ENCODE data around the gene CDH13.

The CDH13 gene

DNA sequence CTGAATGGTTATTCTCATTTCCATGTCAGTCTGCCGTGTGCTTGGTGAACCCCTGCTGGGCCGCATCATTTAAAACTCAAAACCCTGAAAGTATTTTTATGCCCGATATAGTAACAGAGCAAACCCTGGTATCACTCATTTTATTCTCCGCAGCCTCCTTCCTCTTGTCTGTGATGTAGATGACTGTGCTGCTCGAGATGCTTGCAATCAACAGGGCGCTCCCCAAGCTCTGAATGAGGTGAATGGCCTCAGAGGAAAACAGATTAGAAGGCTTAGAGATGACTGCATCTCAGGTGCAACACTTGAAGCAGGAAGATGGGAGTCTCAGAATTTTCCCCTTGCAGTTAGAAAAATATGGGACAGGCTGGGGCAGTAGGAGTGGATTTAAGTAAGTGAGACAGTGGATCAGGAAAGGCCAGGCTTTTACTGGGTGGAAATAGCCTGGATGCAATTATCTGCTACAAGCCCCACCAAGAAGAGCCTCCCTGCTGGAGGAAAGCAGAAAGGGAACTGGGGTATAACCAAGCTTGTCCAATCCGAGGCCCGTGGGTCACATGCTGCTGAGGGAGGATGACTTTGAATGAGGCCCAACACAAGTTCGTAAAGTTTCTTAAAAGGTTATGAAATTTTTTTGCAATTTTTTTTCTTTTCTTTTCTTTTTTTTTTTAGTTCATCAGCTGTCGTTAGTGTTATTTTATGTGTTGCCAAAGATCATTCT, 166.9 kb downstream of the CDH13 start:
- DNase-seq: no peak

DNA sequence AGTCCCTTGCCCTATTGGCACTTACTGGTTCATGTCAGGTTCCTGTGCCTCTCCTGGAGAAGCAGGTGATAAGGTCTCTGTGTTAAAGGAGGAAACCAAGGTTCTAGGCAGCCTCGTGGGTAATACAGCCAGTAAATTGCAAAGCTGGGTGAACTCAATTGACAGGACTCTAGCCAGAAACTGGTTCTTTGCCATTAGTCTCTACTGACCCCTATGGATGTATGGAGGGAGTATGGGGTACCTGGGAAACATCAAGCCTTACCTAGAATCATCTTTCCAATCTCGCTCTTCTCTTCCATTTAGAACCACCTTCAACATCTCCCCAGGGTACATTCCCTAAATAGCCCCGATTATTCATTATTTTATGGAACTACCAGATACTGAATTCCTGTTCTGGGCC, 169.3 kb downstream of the CDH13 start:
- no peak for DNase-seq

DNA sequence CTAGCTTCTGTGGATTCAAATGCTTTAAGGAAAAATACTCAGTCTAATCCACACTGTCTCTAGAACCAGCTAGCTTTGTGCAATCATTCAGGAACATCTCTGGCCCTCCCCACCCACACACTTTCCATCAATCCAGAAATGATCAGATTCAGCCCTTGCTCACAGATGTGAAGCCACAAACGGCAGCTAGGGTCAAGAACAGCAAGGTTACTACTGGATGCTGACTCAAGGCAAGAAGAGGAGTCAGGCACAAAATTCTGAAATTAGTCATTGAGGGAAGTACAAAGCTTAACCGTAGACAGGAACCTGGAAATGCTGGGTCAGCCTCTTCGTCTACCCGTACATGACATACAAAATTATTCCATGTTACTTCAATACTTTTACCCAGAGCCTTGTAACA, 174.6 kb downstream of the CDH13 start:
- DNase-seq: no peak

DNA sequence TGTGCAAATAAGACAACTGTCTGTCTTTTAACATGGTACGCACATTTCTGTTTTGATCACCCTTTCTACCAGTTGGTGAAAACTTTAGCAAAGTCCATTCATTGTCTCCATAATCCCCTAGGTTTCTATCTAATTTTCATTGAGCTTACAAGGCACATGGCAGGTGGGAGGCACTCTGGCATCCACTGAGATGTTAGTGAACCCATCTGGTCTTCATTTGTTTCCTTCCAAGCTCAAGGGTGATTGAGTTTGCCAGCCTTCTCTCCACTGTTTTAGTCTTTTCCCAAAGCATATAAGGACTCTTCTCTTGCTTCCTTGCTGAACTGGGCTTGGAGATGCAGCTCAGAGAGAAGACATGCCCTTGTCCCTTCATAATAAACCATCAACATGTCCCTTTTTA, 179.1 kb downstream of the CDH13 start:
- DNase-seq: no peak

DNA sequence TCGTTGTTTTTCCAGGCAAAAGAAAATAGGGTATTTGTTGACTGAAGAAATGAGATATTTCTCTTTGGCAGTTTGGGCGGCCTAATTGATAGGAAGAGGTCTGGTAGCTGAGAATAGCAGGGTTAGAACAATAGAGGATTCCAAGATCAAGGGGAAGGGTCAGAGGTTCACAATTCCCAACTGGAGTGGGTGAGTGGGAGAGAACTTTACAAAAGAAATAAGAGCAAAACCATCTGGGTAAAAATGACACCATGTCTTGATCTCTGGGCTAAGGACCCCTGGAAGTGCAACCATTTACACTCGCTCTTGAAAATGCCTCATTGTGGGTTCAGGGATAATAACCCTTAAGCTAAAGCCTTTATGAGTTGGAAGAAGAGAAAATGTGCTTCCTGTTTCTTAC, 180.5 kb downstream of the CDH13 start:
- no peak for DNase-seq

DNA sequence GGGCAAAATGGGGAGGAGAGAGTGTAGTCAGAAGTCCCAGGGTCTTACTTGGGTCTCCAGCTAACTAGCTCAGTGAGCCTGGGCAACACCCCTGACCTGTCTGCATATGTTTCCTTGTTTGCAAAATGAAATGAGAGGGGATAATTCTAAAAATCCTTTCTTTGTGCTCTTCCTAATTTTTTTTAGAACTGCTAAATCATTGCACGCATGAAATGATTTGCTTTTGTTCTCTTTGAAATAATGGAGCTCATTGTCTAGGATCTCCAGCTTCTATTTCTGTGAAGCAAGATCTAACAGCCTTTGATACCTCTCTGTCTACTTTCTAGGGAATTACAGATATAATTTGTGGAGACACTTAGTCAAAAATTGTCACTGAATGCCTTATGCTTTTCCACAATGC, 181.3 kb downstream of the CDH13 start:
- no peak for DNase-seq

DNA sequence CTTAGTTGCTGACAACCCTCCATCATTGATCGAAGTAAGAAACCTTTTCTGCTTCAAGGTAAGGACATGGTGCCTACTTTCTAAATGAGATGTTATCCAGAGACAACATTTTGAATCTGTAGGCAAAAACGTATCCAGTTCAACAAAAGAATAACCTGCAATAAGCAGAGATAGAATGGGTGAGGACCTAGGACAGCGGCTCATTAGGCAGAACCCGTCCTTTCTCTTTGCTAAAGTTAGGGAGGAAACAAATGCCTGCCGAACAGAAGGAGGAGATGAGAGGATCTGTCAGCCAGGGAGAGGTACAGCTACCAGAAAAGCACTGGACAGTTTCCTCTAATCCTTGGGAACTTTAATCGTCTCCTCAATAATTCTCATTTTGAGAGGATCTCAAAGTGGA, 183.3 kb downstream of the CDH13 start:
- DNase-seq: no peak

DNA sequence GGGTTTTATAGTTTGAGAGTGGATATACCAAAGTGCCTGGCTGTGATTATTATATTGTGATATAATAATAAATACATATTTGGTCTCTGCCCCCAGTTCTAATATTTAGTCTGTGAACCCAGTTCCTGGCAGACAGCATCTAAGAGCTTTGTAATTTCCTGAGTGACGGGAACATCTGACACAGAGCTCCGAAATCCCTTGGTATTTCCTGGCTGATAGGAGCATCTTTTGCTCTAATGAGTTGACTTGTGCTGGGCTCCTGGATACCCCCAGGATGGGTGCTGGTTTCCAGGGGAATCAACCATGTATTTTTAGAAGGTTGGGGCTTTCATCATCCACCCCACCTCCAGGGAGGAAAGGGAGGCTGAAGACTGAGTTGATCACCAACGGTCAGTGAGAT, 187.3 kb downstream of the CDH13 start:
- no peak for DNase-seq

DNA sequence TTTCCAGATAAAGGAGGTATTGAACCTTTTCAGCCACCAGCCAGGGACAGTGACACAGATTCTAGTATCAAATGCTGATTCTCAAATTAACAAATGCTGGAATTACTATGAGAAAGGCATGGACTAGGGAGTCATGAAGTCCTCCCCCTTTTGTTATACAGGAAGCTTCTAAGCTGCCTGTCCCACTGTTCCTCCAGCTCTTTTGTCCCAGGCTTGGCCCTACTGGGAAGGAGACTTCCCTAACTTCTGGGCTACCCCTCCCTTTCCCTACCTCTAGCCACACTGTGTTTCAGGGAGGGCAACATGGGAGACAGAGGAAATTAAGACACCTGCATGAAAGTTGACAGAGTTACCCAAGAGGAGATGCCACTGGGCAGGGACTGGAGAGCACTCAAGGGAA, 192.5 kb downstream of the CDH13 start:
- no peak for DNase-seq

DNA sequence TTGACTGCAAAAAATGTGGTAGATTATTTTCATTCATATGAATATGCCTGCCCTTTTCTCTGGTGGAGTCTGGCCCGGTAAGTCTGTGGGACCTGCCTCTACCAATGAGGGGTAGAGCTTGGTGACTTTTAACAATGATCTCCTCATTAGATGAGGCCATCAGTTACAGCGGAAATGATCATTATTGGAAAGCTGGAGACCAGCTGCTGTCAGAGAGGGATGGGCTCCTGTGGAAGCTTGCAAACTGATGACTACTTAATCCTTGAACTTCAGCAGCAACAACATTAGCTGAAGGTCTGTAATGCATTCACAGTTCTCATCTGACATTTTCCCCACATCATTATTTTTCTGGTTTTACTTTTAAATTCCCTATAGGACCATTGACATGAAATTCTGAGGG, 194.1 kb downstream of the CDH13 start:
- no peak for DNase-seq

DNA sequence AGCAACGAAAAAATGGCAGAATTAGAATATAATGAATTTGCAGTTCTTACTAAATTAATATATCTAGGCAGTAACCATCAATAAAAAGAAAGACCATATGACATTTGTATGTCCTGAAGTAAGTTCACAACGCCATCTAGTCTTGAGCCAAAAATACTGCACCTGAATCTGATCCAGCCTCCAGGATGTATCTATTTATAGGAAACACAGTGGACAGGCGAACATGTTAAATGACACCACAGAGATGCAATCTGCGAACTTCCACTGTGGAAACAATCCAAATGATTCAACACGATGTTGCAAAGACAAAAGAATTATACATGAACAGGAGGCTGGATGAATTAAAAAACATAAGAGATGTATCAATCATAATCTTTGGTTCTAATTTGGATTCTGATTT, 197.6 kb downstream of the CDH13 start:
- DNase-seq: no peak

DNA sequence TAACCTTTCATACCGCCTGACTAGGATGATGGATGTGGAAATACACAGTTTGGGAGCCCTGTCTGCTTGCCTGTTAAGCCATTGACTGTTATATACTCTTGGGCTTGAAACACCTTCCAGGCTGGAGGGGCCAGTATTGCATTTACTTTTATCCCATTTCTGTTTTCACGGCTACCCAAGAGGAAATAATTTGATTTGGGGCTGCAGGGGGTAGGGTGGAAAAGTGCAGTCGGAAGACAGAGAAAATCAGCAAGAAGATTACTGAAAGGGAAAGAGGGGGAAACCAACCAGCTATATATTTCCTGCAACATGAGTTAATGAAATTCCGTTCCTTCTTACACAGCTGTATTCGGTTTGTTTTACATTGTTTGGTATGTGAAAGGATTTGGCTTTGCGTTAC, 202.5 kb downstream of the CDH13 start:
- no peak for DNase-seq

DNA sequence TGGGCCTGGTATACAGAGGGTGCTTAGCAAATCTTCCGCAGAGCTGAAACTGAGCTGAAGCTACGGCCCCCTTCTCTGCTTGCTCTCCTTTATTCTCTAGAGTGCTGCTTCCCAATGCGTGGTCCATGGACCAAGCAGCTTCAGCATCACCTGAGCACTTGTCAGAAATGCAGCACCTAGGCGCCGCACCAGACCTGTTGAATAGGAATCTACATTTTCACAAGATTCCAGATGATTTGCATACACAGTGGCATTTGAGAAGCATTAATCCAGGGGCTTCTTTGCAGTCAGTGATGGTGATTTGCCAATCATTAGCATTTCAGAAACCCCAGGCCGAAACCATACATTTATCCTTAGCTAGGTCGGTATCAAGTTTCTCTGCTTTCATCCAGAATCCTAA, 204.2 kb downstream of the CDH13 start:
- no peak for DNase-seq

DNA sequence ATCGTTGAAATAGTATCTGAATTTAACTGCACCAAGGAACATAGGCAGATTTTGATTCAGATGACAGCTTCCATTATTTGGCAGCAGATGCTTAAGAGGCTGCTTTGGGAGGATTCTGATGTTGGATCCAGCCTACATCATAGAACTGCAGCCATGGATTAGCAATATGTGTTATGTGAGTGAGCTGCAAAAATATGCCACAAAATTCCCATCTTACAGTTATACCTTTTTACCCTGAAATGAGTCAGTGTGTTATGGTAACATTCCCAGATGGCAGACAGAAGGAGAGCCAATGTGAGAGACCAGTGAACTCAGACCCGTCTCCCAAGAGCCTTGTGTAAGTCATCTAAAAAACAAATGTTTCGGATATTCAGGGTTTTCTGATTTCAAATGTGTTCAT, 206.1 kb downstream of the CDH13 start:
- DNase-seq: no peak

DNA sequence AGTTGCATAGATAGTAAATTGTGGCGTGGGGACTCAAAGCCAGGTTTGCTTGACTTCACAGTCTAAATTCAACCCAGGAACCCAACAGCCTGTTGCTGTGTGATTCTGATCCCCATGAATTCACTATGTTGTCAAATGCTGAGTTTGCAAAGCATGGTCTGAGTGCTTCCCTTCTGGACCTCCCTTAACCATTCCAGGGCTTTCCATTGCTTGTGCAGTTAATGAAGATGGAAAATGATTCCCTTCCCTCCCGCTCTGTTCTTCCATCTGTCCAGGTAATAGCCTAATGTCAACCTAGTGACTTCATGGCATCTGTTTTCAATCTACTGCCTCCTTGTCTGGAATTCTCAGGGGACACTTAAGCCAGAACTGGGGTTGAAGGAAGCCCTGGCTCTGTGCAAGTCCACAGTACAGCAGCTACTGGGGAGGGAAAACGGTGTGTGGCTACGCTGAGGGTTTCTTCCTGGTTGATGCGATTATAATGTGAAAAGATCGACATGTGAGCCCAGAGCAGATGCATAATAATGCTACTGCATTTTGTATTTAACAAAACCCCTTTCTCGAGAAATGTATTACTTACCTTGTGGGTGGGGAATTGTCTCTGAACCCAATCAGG, 206.7 kb downstream of the CDH13 start:
- DNase-seq: no peak

DNA sequence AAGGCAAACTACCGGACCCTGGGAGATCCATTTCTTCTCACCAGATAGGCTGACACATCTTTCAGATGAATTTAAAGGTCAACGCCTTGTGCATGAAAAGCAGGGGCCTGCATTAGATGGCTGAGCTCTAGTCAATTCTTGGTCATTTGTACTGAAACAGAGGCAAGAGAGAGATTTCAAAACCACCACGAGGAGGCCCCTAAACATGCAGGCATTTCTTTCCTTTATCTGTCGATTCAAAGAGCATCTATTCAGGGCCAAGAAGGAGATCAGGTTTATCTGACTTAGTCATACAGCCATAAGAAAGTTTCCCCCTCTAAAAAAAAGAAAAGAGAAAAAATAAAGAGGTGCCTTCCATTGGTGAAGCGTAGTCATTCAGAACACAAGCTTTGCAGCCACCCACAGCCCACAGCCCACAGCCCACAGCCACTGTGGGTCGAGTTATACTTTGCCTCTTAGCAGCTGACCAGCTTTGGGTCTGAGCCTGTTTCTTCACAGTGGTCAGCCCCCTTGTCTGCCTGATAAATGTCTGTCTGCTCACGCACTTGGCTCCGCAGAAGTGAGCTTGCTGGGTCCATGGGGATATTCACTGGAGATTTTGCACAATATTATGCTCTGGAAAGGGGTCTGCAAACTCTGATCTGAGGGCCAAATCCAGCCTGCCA, 207.5 kb downstream of the CDH13 start:
- DNase-seq: no peak

DNA sequence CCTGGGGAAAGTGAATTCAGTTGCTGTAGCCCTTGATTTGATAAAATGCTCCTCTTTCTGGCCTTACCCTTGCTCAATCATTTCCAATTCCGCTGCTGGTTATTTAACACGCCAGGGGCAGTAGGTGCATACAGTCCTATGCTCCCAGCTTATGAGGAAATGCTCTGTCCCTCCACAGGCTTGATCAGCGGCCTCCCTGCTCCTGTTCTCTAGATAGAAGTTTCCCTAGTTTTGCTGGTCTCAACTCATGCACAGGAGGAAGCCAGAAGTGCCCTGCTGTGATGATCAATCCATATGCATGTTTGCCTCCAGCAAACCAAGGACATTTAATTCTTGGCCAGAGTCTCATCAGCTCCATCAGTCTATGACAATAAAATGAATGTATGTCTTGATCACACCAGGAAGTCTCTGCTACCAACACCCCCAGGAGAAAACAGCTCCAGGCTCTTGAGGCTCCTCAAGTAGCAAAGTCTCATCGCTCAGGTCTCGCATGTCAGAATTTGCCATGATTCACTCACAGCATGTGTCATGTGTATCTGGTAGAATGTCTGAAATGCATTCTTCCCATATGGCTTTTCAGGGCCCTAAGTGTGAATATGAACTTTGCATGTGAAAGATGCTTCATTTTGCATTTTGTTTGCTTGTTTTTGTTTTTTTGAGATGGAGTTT, 208.9 kb downstream of the CDH13 start:
- DNase-seq: no peak

DNA sequence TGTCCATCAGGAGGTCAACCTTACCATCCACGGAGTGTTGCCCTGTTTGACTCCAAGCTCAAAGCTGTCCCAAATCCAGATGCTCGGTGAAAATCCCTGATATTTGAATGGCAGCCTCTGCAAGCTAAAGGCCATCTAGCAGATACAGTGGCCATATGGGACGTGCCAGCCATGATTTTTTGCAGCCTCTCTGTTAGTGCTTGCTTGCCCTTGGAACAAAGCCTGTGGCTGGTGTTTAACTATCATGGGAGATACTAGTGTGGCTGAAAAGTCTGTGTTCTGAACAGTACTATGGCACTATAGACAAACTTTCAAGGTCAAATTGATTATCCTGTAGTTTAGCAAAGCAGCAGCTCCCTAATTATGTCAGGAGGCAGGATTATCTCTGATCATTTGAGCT, 214.3 kb downstream of the CDH13 start:
- no peak for DNase-seq

DNA sequence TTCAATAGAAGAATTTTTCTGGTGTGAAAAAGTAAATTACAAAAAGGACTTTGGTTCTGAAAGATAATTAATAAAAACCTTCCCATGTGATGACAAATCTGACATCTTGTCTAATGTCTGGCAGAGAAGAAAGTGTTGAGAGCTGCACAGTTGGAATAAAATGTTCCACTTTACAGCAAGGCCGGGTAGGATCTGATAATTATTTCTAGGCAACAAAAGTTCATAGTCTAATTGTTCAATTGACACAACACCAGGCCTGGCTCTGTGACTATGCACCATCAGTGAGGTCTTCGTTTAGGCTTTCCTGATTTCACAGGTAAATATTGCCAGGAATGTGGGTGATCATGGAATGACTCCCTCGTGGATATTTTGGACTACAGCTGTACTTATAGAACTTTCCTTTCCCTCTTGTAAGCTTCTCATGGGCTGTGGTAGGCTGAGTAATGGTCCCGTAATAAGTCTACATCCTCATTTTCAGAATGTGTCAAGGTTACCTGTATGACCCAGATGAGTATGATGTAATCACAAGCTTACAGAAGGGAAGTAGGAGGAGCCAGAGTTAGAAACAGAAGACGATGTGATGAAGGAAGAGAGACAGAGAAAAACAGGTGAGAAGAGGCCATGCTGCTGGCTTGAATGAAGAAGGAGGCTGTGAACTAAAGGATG, 217.0 kb downstream of the CDH13 start:
- DNase-seq: no peak

DNA sequence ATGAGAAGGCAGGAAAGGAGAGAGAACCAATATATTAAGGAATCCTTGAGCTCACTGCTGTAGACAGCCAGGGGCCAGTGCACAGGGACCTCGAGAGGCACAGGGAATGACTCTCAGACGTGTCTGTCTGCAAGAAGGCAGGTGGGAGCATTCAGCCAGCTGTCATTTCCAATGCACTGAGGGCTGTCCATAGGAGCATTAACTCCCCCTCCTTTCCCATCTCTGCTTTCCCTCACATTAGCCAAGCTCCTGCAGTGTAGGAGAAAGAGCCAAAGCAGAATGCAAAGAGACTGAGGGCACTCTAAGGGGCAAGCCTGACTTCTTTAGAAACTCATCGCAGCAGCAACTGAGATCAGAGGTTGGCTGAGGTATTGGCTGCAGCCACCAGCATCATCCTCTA, 218.3 kb downstream of the CDH13 start:
- DNase-seq: no peak

DNA sequence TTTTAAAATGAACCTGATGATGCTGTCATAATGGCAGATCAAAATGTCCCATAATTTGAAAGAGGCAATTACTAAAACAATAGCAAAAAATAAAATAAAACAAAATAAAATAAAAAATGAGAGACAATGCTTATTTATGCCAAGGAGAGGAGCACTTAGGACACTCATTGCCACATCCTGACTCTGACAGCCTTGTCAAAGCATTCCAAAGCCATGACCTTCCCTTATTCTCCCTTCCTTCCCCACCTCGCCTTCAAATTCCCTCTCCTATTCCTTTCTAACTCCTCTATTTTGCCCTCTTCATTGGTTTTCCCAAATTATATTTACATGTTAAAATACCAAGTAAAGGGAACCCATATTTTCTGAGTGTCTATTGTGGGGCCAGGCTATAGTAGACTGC, 220.0 kb downstream of the CDH13 start:
- DNase-seq: no peak

DNA sequence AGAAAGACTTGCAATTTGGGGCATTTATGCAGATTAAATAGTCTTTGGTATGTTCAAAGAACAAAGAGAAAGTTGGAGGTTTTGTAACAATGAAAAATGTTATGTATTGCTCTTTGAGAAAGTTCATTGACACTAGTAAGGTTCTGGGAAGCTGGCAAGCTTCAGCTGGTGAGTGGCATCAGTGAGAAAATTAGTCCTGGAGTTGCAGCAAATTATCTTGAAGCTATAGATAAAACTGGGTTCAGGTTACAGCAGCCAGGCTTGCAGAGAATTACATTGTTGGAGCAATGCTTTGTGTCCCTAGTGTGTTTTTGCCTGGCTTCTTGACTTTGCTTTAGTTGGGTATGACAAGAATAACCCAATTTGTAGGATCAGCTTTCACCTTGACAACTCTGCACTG, 221.2 kb downstream of the CDH13 start:
- no peak for DNase-seq

DNA sequence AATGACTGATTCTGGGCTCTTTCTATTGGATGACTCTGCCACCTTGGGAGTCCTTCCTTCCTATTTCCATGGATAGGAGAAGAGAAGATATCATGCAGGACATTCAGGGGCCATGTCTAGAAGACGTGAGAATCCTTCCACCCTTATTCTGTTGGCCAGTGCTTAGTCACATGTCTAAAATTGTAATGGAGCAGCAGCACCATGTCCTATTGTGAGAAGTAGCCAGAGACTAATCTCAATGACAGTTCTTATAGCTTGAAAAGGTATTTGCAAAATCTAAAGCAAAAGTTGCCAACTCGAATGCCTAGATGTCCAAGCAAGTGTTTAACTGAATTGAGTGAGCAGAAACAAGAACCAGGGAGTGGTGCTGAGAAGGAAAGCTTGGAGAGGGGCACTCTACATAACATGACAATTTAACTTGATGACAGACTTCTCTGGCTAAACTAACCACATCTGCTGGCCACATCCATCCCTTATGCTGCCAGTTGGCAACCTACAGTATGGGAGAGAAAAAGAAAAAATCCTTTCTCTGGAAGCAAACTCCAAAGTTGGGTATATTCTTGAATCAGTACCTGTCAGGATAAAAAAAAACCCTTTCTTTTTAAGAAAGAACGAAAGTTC, 225.7 kb downstream of the CDH13 start:
- no peak for DNase-seq
